ENCODE measurements around the gene PLEKHJ1.
A peak's percentile ranks its signal among the peaks of the same experiment; 100 is the strongest.

PLEKHJ1 gene

DNA sequence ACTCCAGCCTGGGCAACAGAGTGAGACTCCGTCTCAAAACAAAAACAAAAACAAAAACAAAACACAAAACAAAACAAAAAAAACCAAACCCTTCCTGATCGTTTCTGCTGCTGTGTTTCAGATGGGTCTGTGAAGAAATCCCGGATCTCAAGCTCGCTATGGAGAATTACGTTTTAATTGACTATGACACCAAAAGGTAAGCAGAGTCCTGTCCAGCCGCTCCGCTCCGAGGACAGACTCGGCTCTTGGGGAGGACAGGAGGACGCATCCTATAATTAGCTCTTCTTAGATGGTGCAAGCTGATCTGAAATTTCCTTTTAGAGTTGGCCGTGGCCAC, 50.4 kb downstream of the PLEKHJ1 start:
- FAIRE-seq, result no peak
- TF ChIP-seq POLR2AphosphoS5 (IDR thresholded peaks at IDR 0.05; ENCODE audit: low read depth, low read length) (no peak), POLR2A (IDR thresholded peaks at IDR 0.05; ENCODE audit: low read depth, low read length) (no peak)
- no peak for DNase-seq (ENCODE audit: insufficient read length)

DNA sequence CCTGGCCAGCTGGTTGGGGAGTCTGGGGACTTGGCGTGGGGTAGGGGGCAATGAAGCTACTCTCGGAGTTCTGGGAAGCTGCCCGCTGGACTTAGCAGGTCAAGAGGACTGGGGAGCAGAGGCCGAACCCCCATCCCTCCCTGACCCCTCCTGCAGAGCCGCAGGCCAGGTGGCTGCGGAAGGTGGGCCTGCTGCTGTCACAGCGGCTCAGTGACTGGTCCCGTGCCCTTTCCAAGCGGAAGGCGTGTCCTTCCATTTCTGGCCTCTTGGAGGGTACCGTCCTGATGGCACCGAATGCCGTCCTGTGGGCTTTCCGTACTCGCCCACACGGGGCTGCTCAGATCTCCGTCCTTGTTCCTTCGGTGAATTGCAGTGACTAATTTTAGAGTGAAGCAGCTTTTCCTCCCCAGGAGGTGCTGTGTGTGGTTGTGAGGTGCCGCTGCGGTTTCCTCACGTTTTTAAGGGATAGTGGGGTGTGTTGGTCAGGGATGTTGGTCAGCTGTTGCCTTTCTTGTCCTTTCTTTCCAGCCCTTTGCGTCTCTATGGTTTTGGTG, 51.6 kb downstream of the PLEKHJ1 start:
- DNase-seq (ENCODE audit: insufficient read length), result no peak
- TF ChIP-seq POLR2AphosphoS5 (IDR thresholded peaks at IDR 0.05; ENCODE audit: low read depth, low read length) (0 out of 2 replicates have a peak, but pooled peaks have one; percentile 22), POLR2A (IDR thresholded peaks at IDR 0.05; ENCODE audit: low read depth, low read length) (no peak)
- no peak for FAIRE-seq
